ENCODE measurements around the gene SHISA6. TPM values are rescaled to one million over a fixed set of nuclear protein-coding genes. Genes with fewer than 3 reads are reported as not detected.

The SHISA6 gene
- total RNA-seq, 1 experiment from 2014 or later, result 21.1 TPM

GRCh38 chr17:11383157-11383556, 142.1 kb downstream of the SHISA6 start:
- no peak for DNase-seq
- H3K9me3 ChIP-seq, result no peaks in the 10 kb centered on the region
- Mint-ChIP-seq H3K4me3 (ENCODE audit: unreplicated experiment) (no peak overlapping the region), H3K36me3 (ENCODE audit: insufficient read depth, unreplicated experiment) (peaks cover 24% of the 10 kb centered on the region), H3K27ac (ENCODE audit: unreplicated experiment) (no peak overlapping the region), H3K9me3 (ENCODE audit: unreplicated experiment) (no peaks in the 10 kb centered on the region), H3K4me1 (ENCODE audit: low read depth, unreplicated experiment) (no peaks in the 10 kb centered on the region), H3K27me3 (ENCODE audit: insufficient read depth, unreplicated experiment) (no peaks in the 10 kb centered on the region)
- intact Hi-C loops (cut with micrococcal nuclease; ENCODE audit: unreplicated experiment), result no loop called here
- CTCF ChIA-PET, result no interaction called here
- TF ChIP-seq, protein P1, sequence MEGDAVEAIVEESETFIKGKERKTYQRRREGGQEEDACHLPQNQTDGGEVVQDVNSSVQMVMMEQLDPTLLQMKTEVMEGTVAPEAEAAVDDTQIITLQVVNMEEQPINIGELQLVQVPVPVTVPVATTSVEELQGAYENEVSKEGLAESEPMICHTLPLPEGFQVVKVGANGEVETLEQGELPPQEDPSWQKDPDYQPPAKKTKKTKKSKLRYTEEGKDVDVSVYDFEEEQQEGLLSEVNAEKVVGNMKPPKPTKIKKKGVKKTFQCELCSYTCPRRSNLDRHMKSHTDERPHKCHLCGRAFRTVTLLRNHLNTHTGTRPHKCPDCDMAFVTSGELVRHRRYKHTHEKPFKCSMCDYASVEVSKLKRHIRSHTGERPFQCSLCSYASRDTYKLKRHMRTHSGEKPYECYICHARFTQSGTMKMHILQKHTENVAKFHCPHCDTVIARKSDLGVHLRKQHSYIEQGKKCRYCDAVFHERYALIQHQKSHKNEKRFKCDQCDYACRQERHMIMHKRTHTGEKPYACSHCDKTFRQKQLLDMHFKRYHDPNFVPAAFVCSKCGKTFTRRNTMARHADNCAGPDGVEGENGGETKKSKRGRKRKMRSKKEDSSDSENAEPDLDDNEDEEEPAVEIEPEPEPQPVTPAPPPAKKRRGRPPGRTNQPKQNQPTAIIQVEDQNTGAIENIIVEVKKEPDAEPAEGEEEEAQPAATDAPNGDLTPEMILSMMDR (IDR thresholded peaks at IDR 0.05; ENCODE audit: insufficient read depth in 1 of 2, low read depth in 1 of 2, low read length in 1 of 2, severe bottlenecking in 1 of 2, unreplicated experiment in 1 of 2), result no peak
- BruUV-seq (replicated peaks), result no TSS peak
- no peaks in the 10 kb centered on the region for H3K4me1 ChIP-seq
- no peaks in the 10 kb centered on the region for H3K27me3 ChIP-seq (replicated peaks; ENCODE audit: control insufficient read depth, insufficient read depth, low read length)
- H3K36me3 ChIP-seq (ENCODE audit: control insufficient read depth, insufficient read depth, low read length), result no peaks in the 10 kb centered on the region
- H3K4me3 ChIP-seq (ENCODE audit: low read depth, low read length), result no peak overlapping the region
- POLR2A ChIA-PET, result no interaction called here

- BruUV-seq (replicated peaks), result no TSS peak
- H3K27ac Mint-ChIP-seq (ENCODE audit: unreplicated experiment), result no peak overlapping the region
- no peaks in the 10 kb centered on the region for H3K9me3 Mint-ChIP-seq (ENCODE audit: unreplicated experiment)
- peaks cover 24% of the 10 kb centered on the region for H3K36me3 Mint-ChIP-seq (ENCODE audit: insufficient read depth, unreplicated experiment)
- H3K4me3 ChIP-seq (ENCODE audit: low read depth, low read length), result no peak overlapping the region
- H3K27me3 ChIP-seq (replicated peaks; ENCODE audit: control insufficient read depth, insufficient read depth, low read length), result no peaks in the 10 kb centered on the region
- H3K4me3 Mint-ChIP-seq (ENCODE audit: unreplicated experiment), result no peak overlapping the region
- DNase-seq, result no peak
- H3K36me3 ChIP-seq (ENCODE audit: control insufficient read depth, insufficient read depth, low read length), result no peaks in the 10 kb centered on the region
- no peaks in the 10 kb centered on the region for H3K9me3 ChIP-seq
- no peaks in the 10 kb centered on the region for H3K27me3 Mint-ChIP-seq (ENCODE audit: insufficient read depth, unreplicated experiment)
- no peaks in the 10 kb centered on the region for H3K4me1 Mint-ChIP-seq (ENCODE audit: low read depth, unreplicated experiment)
- ChIA-PET CTCF (no interaction called here), POLR2A (no interaction called here)
- TF ChIP-seq, protein P1 (IDR thresholded peaks at IDR 0.05; ENCODE audit: insufficient read depth in 1 of 2, low read depth in 1 of 2, low read length in 1 of 2, severe bottlenecking in 1 of 2, unreplicated experiment in 1 of 2), result no peak
- intact Hi-C loops (cut with micrococcal nuclease; ENCODE audit: unreplicated experiment), result no loop called here
- no peaks in the 10 kb centered on the region for H3K4me1 ChIP-seq
Measured at GRCh38 chr17:11384131-11384530, 143.1 kb downstream of the SHISA6 start.

GRCh38 chr17:11387610-11388009, 146.6 kb downstream of the SHISA6 start:
- BruUV-seq (replicated peaks), result no TSS peak
- H3K27me3 ChIP-seq (replicated peaks; ENCODE audit: control insufficient read depth, insufficient read depth, low read length), result no peaks in the 10 kb centered on the region
- H3K36me3 Mint-ChIP-seq (ENCODE audit: insufficient read depth, unreplicated experiment), result peaks cover 31% of the 10 kb centered on the region
- TF ChIP-seq, protein P1 (IDR thresholded peaks at IDR 0.05; ENCODE audit: insufficient read depth in 1 of 2, low read depth in 1 of 2, low read length in 1 of 2, severe bottlenecking in 1 of 2, unreplicated experiment in 1 of 2), result no peak
- CTCF ChIA-PET, result no interaction called here
- H3K4me1 Mint-ChIP-seq (ENCODE audit: low read depth, unreplicated experiment), result no peaks in the 10 kb centered on the region
- H3K27me3 Mint-ChIP-seq (ENCODE audit: insufficient read depth, unreplicated experiment), result no peaks in the 10 kb centered on the region
- no peak overlapping the region for H3K4me3 Mint-ChIP-seq (ENCODE audit: unreplicated experiment)
- no peak overlapping the region for H3K27ac Mint-ChIP-seq (ENCODE audit: unreplicated experiment)
- intact Hi-C loops (cut with micrococcal nuclease; ENCODE audit: unreplicated experiment), result no loop called here
- H3K9me3 ChIP-seq, result no peaks in the 10 kb centered on the region
- H3K4me1 ChIP-seq, result no peaks in the 10 kb centered on the region
- no peaks in the 10 kb centered on the region for H3K9me3 Mint-ChIP-seq (ENCODE audit: unreplicated experiment)
- H3K36me3 ChIP-seq (ENCODE audit: control insufficient read depth, insufficient read depth, low read length), result no peaks in the 10 kb centered on the region
- no peak overlapping the region for H3K4me3 ChIP-seq (ENCODE audit: low read depth, low read length)
- no peak for DNase-seq
- POLR2A ChIA-PET, result no interaction called here
